Fibroblast of lung (primary cell): Measurements from ENCODE around the gene VEPH1.

Source experiments
- EZH2 ChIP-seq: IDR thresholded peaks from 2 replicates; pipeline ENCODE4 v1.5.1; 2012; ENCODE audit warnings: low read length, control low read depth, mild to moderate bottlenecking; ENCODE audit errors: missing control alignments
- TF ChIP-seq, protein P1 (sequence below), 2 donors: IDR thresholded peaks in 1 of 2; conservative IDR thresholded peaks in 1 of 2; 1 replicate in 1 of 2; 2 replicates in 1 of 2; pipeline ENCODE4 v1.5.1; 2011 to 2012; ENCODE audit warnings: low read length in 2 of 2, control low read depth in 1 of 2, inconsistent platforms in 1 of 2, low read depth in 1 of 2, mild to moderate bottlenecking in 1 of 2

DNA sequence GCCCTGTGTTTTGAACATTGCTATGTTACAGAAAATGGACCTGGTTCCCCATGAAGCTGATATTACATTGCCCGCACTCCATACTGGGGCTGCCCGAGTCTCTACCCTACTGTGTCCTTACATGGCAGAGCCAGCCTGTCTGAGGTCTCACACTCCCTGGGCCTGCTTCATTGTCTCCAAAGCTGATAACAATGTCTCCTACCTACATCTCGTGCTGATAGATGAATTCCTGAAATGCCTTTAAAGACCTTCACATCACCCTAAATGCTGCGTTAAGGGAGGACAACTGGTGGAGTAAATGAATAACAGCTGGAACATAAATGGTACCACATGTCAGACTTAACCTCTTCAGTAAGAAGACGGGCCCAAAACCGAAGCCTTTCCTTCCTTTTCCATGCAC, 129.4 kb downstream of the VEPH1 start:
- TF ChIP-seq, protein P1, sequence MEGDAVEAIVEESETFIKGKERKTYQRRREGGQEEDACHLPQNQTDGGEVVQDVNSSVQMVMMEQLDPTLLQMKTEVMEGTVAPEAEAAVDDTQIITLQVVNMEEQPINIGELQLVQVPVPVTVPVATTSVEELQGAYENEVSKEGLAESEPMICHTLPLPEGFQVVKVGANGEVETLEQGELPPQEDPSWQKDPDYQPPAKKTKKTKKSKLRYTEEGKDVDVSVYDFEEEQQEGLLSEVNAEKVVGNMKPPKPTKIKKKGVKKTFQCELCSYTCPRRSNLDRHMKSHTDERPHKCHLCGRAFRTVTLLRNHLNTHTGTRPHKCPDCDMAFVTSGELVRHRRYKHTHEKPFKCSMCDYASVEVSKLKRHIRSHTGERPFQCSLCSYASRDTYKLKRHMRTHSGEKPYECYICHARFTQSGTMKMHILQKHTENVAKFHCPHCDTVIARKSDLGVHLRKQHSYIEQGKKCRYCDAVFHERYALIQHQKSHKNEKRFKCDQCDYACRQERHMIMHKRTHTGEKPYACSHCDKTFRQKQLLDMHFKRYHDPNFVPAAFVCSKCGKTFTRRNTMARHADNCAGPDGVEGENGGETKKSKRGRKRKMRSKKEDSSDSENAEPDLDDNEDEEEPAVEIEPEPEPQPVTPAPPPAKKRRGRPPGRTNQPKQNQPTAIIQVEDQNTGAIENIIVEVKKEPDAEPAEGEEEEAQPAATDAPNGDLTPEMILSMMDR (conservative IDR thresholded peaks at IDR 0.05 in 1 of 2, IDR thresholded peaks at IDR 0.05 in 1 of 2; ENCODE audit: low read depth in 1 of 2, low read length in 2 of 2): no peak
- TF ChIP-seq EZH2: no peak
